Activated CD8-positive, alpha-beta T cell treated with anti-CD3 and anti-CD28 coated beads for 36 hours (primary cell): Measurements from ENCODE around the gene STIM1. TPM values are rescaled to one million over a fixed set of nuclear protein-coding genes. Genes with fewer than 3 reads are reported as not detected.
A peak's percentile ranks its signal among the peaks of the same experiment; 100 is the strongest.

Experiments
- ATAC-seq: fragments of 200-7000 bp; cut with Tn5 transposase; one replicate; pipeline ENCODE4 v1.10.0; 2021; ENCODE audit warnings: mild to moderate bottlenecking, moderate library complexity
- CTCF ChIA-PET: fragments of 350-600 bp; sonication (Branson Sonifier 250); formaldehyde crosslinking; loops from one replicate; lab custom pipeline; 2021; ENCODE audit warnings: antibody characterized with exemption; lab: Charles Lee
- POLR2A ChIA-PET: fragments of 350-600 bp; sonication (Branson Sonifier 250); formaldehyde crosslinking; loops from one replicate; lab custom pipeline; 2021; ENCODE audit warnings: antibody characterized with exemption; lab: Charles Lee
- DNase-seq: peaks from one replicate; pipeline ENCODE4 v3.0.0-alpha.2; 2020
- H3K27ac Mint-ChIP-seq: one replicate; pipeline ENCODE4 v1.8.0; 2021; ENCODE audit warnings: mild to moderate bottlenecking, mixed read lengths
- H3K27me3 Mint-ChIP-seq: one replicate; pipeline ENCODE4 v1.8.0; 2021; ENCODE audit warnings: mixed read lengths
- H3K36me3 Mint-ChIP-seq: one replicate; pipeline ENCODE4 v1.8.0; 2021; ENCODE audit warnings: low read depth, mixed read lengths
- H3K4me1 Mint-ChIP-seq: one replicate; pipeline ENCODE4 v1.8.0; 2021; ENCODE audit warnings: low read depth, mixed read lengths
- H3K4me3 Mint-ChIP-seq: one replicate; pipeline ENCODE4 v1.8.0; 2021; ENCODE audit warnings: mild to moderate bottlenecking, moderate library complexity, mixed read lengths
- H3K9me3 Mint-ChIP-seq: one replicate; pipeline ENCODE4 v1.8.0; 2021; ENCODE audit warnings: mixed read lengths
- CTCF ChIP-seq: fragments of 200-600 bp; IDR thresholded peaks from one replicate; pipeline ENCODE4 v1.8.0; 2022; ENCODE audit warnings: antibody characterized with exemption, mild to moderate bottlenecking
- intact Hi-C: fragments of 100-400 bp; cut with micrococcal nuclease; formaldehyde crosslinking; loops from one replicate; pipeline ENCODE4 v1.10.0; 2022
- total RNA-seq, 2 experiments: library from RNA; stranded (reverse); gene quantifications; one replicate each; pipeline ENCODE4 v1.2.3, GENCODE V29; 2021

STIM1 gene
- total RNA-seq, 2 experiments from 2014 or later: 60.8 to 61.4 TPM

GRCh38 chr11:3853899-3854659 is 1.4 kb upstream of the STIM1 start:
- peak overlapping the region; percentile 98 for H3K27ac Mint-ChIP-seq
- intact Hi-C loops: loop anchor here (5.0 kb wide), 1 partner anchor 133 kb away; no protein-coding TSS in a partner anchor
- no peaks in the 10 kb centered on the region for H3K27me3 Mint-ChIP-seq
- ATAC-seq: peak; percentile 65
- no peaks in the 10 kb centered on the region for H3K9me3 Mint-ChIP-seq
- peak; percentile 85 for DNase-seq
- H3K4me1 Mint-ChIP-seq: peaks cover 54% of the 10 kb centered on the region
- no peak for TF ChIP-seq CTCF
- peak overlapping the region; percentile 87 for H3K4me3 Mint-ChIP-seq
- ChIA-PET CTCF (interaction anchor here (0.6 to 26.5 kb wide), 59 partner anchors 12 to 251 kb away, joined by 3 to 775 read pairs (median 6); partner anchors contain the start of genes PGAP2, RHOG and RRM1), POLR2A (interaction anchor here (0.6 to 8.9 kb wide), 41 partner anchors 8 to 241 kb away, joined by 3 to 216 read pairs (median 5); partner anchors contain the start of genes RHOG and RRM1)
- H3K36me3 Mint-ChIP-seq: peaks cover 21% of the 10 kb centered on the region

- Mint-ChIP-seq H3K27ac (peak overlapping the region; percentile 98), H3K4me3 (peak overlapping the region; percentile 87), H3K9me3 (no peaks in the 10 kb centered on the region), H3K27me3 (no peaks in the 10 kb centered on the region), H3K36me3 (peaks cover 22% of the 10 kb centered on the region), H3K4me1 (peaks cover 54% of the 10 kb centered on the region)
- intact Hi-C loops: loop anchor here (5.0 kb wide), 1 partner anchor 133 kb away; no protein-coding TSS in a partner anchor
- CTCF ChIA-PET: interaction anchor here (0.6 to 26.5 kb wide), 60 partner anchors 13 to 250 kb away, joined by 3 to 775 read pairs (median 6); partner anchors contain the start of genes PGAP2, RHOG and RRM1
- ATAC-seq: no peak
- no peak for DNase-seq
- POLR2A ChIA-PET: interaction anchor here (0.7 to 8.9 kb wide), 39 partner anchors 9 to 241 kb away, joined by 3 to 216 read pairs (median 5); partner anchors contain the start of gene RHOG
- no peak for TF ChIP-seq CTCF
Observed at GRCh38 chr11:3854660-3854976, 846 bp upstream of the STIM1 start.

GRCh38 chr11:3855808-3856491 is 486 bp downstream of the STIM1 start:
- peak; percentile 8 for ATAC-seq
- ChIA-PET CTCF (interaction anchor here (0.8 to 26.5 kb wide), 25 partner anchors 14 to 239 kb away, joined by 3 to 775 read pairs (median 15); partner anchors contain the start of genes PGAP2, RHOG and RRM1), POLR2A (interaction anchor here (1.3 to 8.9 kb wide), 21 partner anchors 12 to 224 kb away, joined by 3 to 216 read pairs (median 7); partner anchors contain the start of gene RHOG)
- TF ChIP-seq CTCF: no peak
- Mint-ChIP-seq H3K36me3 (peaks cover 23% of the 10 kb centered on the region), H3K4me3 (peak overlapping the region; percentile 82), H3K27ac (peak overlapping the region; percentile 91), H3K4me1 (peaks cover 66% of the 10 kb centered on the region), H3K9me3 (no peaks in the 10 kb centered on the region), H3K27me3 (no peaks in the 10 kb centered on the region)
- intact Hi-C loops: loop anchor here (5.0 kb wide), 2 partner anchors 36 to 96 kb away; no protein-coding TSS in a partner anchor
- peak; percentile 77 for DNase-seq

GRCh38 chr11:3856856-3857553 is 1.5 kb downstream of the STIM1 start:
- CTCF ChIA-PET: interaction anchor here (0.6 to 26.5 kb wide), 10 partner anchors 8 to 240 kb away, joined by 3 to 775 read pairs (median 30); partner anchors contain the start of gene RHOG
- intact Hi-C loops: loop anchor here (5.0 kb wide), 2 partner anchors 35 to 95 kb away; no protein-coding TSS in a partner anchor
- ATAC-seq: no peak

More at GRCh38 chr11:3856856-3857553, 1.5 kb downstream of the STIM1 start:
- peak overlapping the region; percentile 91 for H3K27ac Mint-ChIP-seq
- H3K9me3 Mint-ChIP-seq: no peaks in the 10 kb centered on the region
- peak overlapping the region; percentile 82 for H3K4me3 Mint-ChIP-seq
- DNase-seq: no peak
- H3K36me3 Mint-ChIP-seq: peaks cover 26% of the 10 kb centered on the region
- POLR2A ChIA-PET: interaction anchor here (0.6 to 8.9 kb wide), 10 partner anchors 10 to 216 kb away, joined by 3 to 216 read pairs (median 4); partner anchors contain the start of gene RHOG
- H3K4me1 Mint-ChIP-seq: peaks cover 70% of the 10 kb centered on the region
- H3K27me3 Mint-ChIP-seq: no peaks in the 10 kb centered on the region
- TF ChIP-seq CTCF: no peak
